ENCODE results near the gene FOXO4. TPM values are rescaled to one million over a fixed set of nuclear protein-coding genes. Genes with fewer than 3 reads are reported as not detected.

The FOXO4 gene
- total and polyA plus RNA-seq, 2 of the 13 experiments (the other 11 are each of a cell fraction or from before 2014, with no cell fraction given), result 5.1 to 5.7 TPM

- TF ChIP-seq ATF2 (CRISPR knock-in tag; IDR thresholded peaks at IDR 0.05), result 0 out of 2 replicates have a peak, but pooled peaks have one; percentile 40
- TF ChIP-seq KDM5B (CRISPR knock-in tag; IDR thresholded peaks at IDR 0.05; ENCODE audit: borderline replicate concordance), result no peak
- no peak for TF ChIP-seq ZMYM4 (CRISPR knock-in tag; IDR thresholded peaks at IDR 0.05)
- TF ChIP-seq ELF3 (CRISPR knock-in tag; IDR thresholded peaks at IDR 0.05), result peak; percentile 51
- no peak for TF ChIP-seq RBAK (CRISPR knock-in tag; IDR thresholded peaks at IDR 0.05)
- TF ChIP-seq ZKSCAN8 (CRISPR knock-in tag; IDR thresholded peaks at IDR 0.05; ENCODE audit: borderline replicate concordance), result 0 out of 2 replicates have a peak, but pooled peaks have one; percentile 28
- TF ChIP-seq ETV5 (CRISPR knock-in tag; IDR thresholded peaks at IDR 0.05; ENCODE audit: borderline replicate concordance), result peak; percentile 25; the same call in 1 of the 2 replicates
- no peak for TF ChIP-seq JDP2 (CRISPR knock-in tag; IDR thresholded peaks at IDR 0.05; ENCODE audit: borderline replicate concordance)
- TF ChIP-seq SATB2 (CRISPR knock-in tag; IDR thresholded peaks at IDR 0.05), result no peak
- no peak for TF ChIP-seq KDM3A (CRISPR knock-in tag; IDR thresholded peaks at IDR 0.05; ENCODE audit: low read depth)
- no peak for TF ChIP-seq MAFG (CRISPR knock-in tag; IDR thresholded peaks at IDR 0.05)
- no peak for TF ChIP-seq DDIT3 (CRISPR knock-in tag; IDR thresholded peaks at IDR 0.05)
- no peak for TF ChIP-seq ZNF343 (CRISPR knock-in tag; IDR thresholded peaks at IDR 0.05)
- TF ChIP-seq, protein P1, sequence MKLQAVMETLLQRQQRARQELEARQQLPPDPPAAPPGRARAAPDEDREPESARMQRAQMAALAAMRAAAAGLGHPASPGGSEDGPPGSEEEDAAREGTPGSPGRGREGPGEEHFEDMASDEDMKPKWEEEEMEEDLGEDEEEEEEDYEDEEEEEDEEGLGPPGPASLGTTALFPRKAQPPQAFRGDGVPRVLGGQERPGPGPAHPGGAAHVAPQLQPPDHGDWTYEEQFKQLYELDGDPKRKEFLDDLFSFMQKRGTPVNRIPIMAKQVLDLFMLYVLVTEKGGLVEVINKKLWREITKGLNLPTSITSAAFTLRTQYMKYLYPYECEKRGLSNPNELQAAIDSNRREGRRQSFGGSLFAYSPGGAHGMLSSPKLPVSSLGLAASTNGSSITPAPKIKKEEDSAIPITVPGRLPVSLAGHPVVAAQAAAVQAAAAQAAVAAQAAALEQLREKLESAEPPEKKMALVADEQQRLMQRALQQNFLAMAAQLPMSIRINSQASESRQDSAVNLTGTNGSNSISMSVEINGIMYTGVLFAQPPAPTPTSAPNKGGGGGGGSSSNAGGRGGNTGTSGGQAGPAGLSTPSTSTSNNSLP (IDR thresholded peaks at IDR 0.05; ENCODE audit: low read depth, low read length), result peak; percentile 39
- no peak for TF ChIP-seq TBX3 (IDR thresholded peaks at IDR 0.05; ENCODE audit: borderline replicate concordance)
- TF ChIP-seq, protein P2, sequence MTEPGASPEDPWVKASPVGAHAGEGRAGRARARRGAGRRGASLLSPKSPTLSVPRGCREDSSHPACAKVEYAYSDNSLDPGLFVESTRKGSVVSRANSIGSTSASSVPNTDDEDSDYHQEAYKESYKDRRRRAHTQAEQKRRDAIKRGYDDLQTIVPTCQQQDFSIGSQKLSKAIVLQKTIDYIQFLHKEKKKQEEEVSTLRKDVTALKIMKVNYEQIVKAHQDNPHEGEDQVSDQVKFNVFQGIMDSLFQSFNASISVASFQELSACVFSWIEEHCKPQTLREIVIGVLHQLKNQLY (CRISPR knock-in tag; IDR thresholded peaks at IDR 0.05), result 0 out of 2 replicates have a peak, but pooled peaks have one; percentile 27
- TF ChIP-seq BCL6 (CRISPR knock-in tag; IDR thresholded peaks at IDR 0.05), result 0 out of 2 replicates have a peak, but pooled peaks have one; percentile 35
- 0 out of 2 replicates have a peak, but pooled peaks have one; percentile 17 for TF ChIP-seq MIXL1 (CRISPR knock-in tag; IDR thresholded peaks at IDR 0.05)
- no peak for TF ChIP-seq CBFB (CRISPR knock-in tag; IDR thresholded peaks at IDR 0.05)
- no peak for TF ChIP-seq ZNF670 (CRISPR knock-in tag; IDR thresholded peaks at IDR 0.05; ENCODE audit: borderline replicate concordance)
- TF ChIP-seq ZBTB20 (CRISPR knock-in tag; IDR thresholded peaks at IDR 0.05; ENCODE audit: borderline replicate concordance, low read depth), result peak; percentile 100
- no peak for TF ChIP-seq ZNF549 (CRISPR knock-in tag; IDR thresholded peaks at IDR 0.05)
- TF ChIP-seq ZIK1 (CRISPR knock-in tag; IDR thresholded peaks at IDR 0.05; ENCODE audit: borderline replicate concordance, low read depth), result no peak
- TF ChIP-seq SOX13 (IDR thresholded peaks at IDR 0.05), result no peak
- TF ChIP-seq SOX13 (CRISPR knock-in tag; conservative IDR thresholded peaks at IDR 0.05 in 1 of 2, IDR thresholded peaks at IDR 0.05 in 1 of 2), result peak in 1 of 2 experiments; percentile 40; a peak in 1 of 4 replicates
- TF ChIP-seq ZNF644 (CRISPR knock-in tag; IDR thresholded peaks at IDR 0.05; ENCODE audit: low read depth), result no peak
Observed at GRCh38 chrX:71081330-71082123, 14.1 kb upstream of the FOXO4 start (continued).

All from HepG2 (cell line).